Measurements from ENCODE around the gene CNGA4.
"Not testable (repeated sequence)": the region's sequence is repeated elsewhere in the genome, so short reads cannot be mapped to it uniquely, and the experiment has no call there.

CNGA4 gene

DNA sequence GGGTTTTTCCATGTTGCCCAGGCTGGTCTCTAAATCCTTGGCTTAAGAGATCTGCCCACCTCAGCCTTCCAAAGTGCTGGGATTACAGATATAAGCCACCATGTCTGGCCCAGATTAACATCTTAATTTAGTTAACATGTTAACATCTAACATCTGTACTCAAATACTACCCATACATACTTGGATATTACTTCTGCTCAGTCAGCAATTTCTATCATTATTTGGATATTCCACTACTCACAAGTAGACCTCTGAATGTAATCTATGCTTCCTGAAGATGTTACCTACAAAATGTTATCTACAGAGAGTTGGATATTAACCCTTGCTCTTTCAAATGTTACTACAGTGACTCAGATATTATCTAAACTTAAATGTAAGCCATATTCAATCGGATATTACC, 24.8 kb downstream of the CNGA4 start:
- no peak for DNase-seq (ENCODE audit: low read depth)

GRCh38 chr11:6268820-6269219, 29.9 kb downstream of the CNGA4 start:
- DNase-seq (ENCODE audit: low read depth) = no peak

- no peak for DNase-seq (ENCODE audit: low read depth)
Measured at GRCh38 chr11:6269994-6270393, 31.1 kb downstream of the CNGA4 start.

- DNase-seq (ENCODE audit: low read depth) = no peak
Measured at GRCh38 chr11:6270584-6271246, 31.8 kb downstream of the CNGA4 start.

GRCh38 chr11:6271598-6271997, 32.7 kb downstream of the CNGA4 start:
- DNase-seq (ENCODE audit: low read depth) = no peak

DNA sequence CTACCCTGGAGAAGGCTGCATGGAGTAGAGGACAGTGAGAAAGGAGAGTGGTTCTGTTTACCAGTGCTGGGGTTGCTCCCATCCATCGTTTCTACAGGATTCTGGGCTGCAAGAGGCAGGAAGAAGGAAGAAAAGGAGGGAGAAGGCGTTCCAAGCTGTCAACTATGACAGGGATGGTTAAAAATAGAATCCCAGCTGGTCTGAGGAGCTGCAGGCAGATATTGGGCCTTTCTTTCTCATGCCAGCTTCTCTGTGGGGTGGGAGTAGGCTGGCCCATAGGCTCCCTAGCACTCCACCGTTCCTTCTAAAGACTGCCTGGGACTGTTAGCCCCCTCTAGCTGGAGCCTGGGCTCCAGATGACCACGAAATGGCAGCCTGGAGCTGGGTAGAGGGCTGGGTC, 34.3 kb downstream of the CNGA4 start:
- DNase-seq (ENCODE audit: low read depth) = no peak

DNA sequence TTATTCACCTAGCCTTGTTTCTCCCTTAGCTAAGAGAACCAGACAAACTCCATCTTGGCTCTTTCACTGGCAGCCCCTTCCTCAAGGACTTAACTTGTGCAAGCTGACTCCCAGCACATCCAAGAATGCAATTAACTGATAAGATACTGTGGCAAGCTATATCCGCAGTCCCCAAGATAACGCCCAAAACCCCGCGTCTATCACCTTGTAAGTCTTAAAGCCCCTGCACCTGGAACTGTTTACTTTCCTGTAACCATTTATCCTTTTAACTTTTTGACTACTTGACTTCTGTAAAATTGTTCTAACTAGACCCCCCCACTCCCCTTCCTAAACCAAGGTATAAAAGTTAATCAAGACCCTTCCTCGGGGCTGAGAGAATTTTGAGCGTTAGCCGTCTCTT, 41.9 kb downstream of the CNGA4 start:
- not testable (repeated sequence) for DNase-seq (ENCODE audit: low read depth)

DNA sequence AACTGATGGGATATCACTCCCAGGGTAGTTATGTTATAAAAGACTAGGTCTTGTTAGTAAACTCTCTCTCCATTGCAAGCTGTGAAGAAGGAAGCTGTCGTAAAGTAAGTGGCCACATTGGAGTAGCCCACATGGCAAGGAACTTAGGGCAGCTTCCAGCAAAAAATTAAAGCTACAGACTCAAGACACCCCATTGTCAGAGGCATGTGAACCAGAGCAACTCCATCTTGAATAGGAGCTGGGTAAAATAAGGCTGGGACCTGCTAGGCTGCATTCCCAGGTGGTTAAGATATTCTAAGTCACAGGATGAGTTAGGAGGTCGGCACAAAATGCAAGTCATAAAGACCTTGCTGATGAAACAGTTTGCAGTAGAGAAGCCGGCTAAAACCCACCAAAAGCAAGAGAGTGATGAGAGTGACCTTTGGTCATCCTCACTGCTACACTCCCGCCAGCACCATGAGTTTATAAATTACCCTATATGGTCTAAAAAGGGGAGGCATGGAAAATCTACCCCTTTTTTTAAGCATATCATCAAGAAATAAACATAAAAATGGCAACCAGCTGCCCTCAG, 44.6 kb downstream of the CNGA4 start:
- no peak for DNase-seq (ENCODE audit: low read depth)

DNA sequence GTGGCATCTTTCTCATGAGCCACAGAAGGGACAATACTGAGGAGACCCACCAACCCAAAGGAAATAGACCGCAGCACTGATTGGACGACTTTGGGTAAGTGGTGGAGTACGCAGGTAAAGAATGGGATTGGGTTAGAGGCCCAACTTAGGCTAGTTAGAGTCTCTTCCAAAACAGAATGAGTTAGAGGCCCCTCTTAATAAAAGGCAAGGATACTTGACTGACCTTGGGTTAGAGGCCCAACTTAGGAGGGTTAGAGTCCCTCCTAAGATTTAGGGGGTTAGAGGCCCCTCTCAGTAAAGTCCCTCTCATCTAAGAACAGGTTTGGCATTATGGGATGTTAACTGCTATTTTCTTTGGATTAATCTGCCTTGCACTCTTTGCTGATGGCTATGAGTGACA, 45.4 kb downstream of the CNGA4 start:
- DNase-seq (ENCODE audit: low read depth) = no peak

DNA sequence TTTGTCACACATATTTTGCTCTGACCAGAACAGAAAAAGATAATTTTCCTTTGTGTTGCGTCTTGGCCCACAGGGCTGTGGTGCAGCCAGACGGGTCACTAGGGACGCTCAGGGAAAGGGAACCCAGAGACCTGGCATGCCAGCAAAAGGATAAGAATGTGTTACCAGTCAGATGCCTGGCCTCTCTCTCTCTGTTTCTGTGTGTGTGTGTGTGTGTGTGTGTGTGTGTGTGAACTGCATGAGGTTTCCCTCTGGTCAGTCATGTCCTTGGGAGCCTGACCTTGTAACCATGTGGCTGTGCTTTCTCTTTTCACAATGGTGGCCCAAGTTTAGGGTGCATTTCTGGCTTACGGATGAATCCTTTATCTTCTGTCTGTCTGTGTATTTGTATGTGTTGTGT, 46.1 kb downstream of the CNGA4 start:
- no peak for DNase-seq (ENCODE audit: low read depth)
